Right cardiac atrium (tissue), 5 donors: ENCODE measurements around the gene GRPEL1. TPM values are rescaled to one million over a fixed set of nuclear protein-coding genes. Genes with fewer than 3 reads are reported as not detected.

Experiments used
- polyA plus RNA-seq: library from polyadenylated mRNA; stranded (reverse); fragments of 200-250 nt; gene quantifications from one replicate; pipeline ENCODE4 v1.2.3, GENCODE V29; 2013
- total RNA-seq, 4 donors: library from RNA; stranded (reverse); fragmentation: NEBNext Ultra II Directional; extraction: Animal tissue kit (Norgen Biotek cat#: 25700); gene quantifications; one replicate each; pipeline ENCODE4 v1.2.1, GENCODE V29; 2021
- donor health status: healthy with polysubstance abuse.
- donor health status: DM: no; HTN: yes; CAD: no.
- donor health status: DM: no; HTN: no; CAD: no.
- donor health status: DM: no; HTN: yes; CAD: no; lungs with severe emphysema.
- donor health status: DM: yes; HTN: yes; CAD: no.

The GRPEL1 gene
- total and polyA plus RNA-seq, 5 donors = 28.2 to 36.8 (median 32.3) TPM

Other genes starting within 250 kb of the GRPEL1 start
- gene TBC1D14, start 158.2 kb downstream of the GRPEL1 start, total RNA-seq = 10 to 100 TPM; 36.2 to 44.8 (median 42.5) TPM
- 20.1 TPM for gene TBC1D14, start 158.2 kb downstream of the GRPEL1 start, polyA plus RNA-seq
- 10 to 100 TPM; 29.4 to 35.6 (median 31.7) TPM for gene TADA2B, start 24.7 kb downstream of the GRPEL1 start, total RNA-seq
- gene TADA2B, start 24.7 kb downstream of the GRPEL1 start, polyA plus RNA-seq = 19.7 TPM
- 1 to 10 TPM; 2.7 to 7.3 (median 2.8) TPM for gene SORCS2, start 124.5 kb upstream of the GRPEL1 start, total RNA-seq
- gene SORCS2, start 124.5 kb upstream of the GRPEL1 start, polyA plus RNA-seq = 2.1 TPM